ENCODE data around the gene KCNH1.

KCNH1 gene

GRCh38 chr1:210747890-210748289, 386.1 kb downstream of the KCNH1 start:
- no peak for DNase-seq

DNA sequence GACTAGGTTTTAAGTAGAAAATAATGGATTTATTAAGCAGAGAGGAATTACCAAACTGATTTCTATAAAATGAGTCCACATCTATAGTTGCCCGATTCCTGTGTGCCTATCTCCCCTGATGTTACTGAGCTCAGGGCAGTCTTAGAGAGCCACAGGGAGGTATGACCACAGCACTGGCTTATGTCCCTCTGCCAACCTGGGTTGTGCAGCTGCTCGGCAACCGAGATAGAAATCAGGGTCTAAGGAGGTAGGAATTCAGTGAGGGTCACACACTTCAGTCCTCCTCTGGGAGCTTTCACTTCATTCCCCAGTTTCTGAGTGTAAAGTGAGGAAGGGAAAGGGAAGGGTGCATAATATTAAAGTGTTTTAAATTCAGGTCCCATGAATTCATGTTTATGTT, 386.8 kb downstream of the KCNH1 start:
- DNase-seq, result no peak

DNA sequence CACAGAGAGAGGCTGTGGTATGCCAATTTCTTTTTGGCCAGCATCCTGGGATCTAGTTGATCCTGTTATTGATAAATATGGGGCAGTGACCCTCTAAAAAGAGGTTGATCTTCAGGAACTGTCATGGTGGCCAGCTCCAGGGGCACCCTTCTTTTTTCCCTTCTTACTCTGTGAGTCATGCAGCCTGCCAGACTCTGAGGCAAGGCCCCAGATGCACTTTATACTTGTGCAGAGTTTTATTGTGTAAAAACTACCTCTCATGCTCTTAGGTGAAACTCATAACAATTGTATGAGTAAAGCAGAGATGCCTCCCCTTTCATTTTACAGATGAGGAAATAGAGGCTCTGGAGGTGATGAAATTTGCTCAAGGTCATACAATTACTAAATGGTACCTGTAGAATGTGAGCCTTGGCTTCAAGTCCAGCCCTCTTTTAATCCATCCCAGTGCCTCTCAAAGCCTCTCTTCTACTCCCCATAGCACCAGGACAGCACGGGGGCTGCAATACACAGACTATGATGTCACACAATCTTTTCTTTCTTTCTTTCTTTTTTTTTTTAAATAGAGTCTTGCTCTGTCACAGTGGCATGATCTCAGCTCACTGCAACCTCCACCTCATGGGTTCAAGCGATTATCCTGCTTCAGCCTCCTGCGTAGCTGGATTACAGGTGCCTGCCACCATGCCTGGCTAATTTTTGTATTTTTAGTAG, 387.8 kb downstream of the KCNH1 start:
- no peak for DNase-seq

DNA sequence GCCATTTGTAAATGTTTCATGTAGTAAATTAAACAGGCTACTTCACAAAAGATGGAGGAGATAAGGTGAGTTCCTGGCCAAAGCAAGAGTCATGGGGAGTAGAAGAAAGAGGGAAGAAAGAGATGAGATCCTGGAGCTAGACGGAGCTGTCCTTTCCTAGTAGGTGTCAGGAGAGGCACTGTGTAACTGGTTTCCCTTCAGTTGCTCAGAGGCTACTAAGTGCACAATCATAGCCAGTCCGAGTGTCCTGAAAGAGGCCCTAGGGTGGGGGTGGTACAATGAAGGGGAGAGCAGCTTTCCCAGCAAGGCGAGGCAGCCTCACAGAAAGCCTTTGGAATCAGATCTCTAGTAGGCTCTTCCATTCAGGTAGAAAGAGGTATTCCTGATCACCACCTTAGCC, 390.9 kb downstream of the KCNH1 start:
- DNase-seq, result no peak

- no peak for DNase-seq
Observed at GRCh38 chr1:210741564-210741963, 392.4 kb downstream of the KCNH1 start.

DNA sequence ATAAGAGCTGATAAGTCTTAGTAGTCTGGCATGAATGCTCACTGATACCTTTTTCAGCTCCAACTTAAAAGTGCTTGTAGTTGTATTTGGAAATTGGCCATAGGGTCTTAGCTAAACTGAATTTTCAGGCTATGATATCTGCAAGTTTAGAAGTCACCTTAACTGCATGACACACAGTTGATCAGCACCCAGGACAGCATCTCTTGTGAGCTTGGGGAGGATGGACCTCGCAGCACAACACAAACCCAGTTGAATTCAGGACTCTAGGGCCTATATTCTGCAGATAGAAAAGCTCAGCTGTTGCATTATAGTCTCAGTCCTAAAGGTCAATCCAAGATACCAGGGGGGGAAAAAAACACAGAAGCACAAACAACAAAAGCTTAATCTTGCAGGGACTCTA, 394.3 kb downstream of the KCNH1 start:
- no peak for DNase-seq

DNA sequence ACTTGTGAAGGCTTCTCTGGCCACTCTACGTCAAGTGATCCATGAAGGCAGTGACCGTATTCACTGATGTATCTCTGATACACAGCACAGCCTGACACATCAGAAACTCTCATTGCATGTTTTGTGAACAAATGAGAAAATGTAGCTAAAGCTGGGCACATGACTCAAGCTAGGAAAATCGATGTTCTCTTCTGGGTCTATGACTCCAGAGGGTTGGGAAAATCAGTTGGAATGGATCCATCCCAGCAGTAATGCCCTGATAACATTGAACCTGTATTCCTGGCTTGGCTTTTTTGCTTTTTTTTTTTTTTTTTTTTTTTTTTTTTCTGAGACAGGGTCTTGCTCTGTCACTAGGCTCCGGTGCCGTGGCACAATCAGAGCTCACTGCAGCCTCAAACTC, 395.7 kb downstream of the KCNH1 start:
- DNase-seq, result no peak

DNA sequence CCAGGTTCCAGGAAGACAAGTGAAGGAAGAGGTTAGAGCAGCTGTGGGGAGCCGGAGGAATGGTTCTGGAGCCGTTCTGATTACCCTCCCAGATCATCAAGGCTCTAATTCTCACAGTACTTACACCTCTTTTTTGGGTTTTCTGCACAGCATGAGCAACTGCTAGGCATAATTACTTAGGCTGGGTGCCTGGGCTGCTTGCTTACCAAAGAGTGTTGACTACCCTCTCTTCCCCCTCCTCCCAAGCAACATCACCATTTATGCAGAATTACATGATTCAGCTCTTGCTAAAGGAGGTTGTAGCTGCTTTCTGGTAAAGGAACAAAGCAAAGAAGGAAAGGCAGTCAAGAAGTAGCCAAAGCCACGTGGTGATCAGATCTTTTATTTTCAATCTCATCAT, 397.2 kb downstream of the KCNH1 start:
- no peak for DNase-seq

DNA sequence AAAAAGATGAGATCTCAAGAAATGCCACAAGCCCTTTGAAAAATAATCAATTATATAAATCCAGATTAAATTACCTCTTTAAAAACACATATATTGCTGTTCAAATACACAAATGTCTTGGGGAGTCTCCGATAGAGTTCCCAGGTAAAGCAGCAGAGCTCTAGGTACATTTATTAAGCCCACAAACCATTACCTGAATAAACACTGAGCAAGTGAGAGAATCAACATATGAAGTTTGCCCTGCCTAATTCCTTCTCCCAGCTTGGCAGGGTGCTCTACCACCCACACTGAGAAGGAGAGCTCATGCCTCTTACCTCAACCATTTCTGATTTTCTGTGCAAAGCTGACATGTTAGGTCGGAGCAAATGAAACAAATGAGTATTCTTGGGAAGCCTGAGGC, 402.4 kb downstream of the KCNH1 start:
- DNase-seq, result no peak

DNA sequence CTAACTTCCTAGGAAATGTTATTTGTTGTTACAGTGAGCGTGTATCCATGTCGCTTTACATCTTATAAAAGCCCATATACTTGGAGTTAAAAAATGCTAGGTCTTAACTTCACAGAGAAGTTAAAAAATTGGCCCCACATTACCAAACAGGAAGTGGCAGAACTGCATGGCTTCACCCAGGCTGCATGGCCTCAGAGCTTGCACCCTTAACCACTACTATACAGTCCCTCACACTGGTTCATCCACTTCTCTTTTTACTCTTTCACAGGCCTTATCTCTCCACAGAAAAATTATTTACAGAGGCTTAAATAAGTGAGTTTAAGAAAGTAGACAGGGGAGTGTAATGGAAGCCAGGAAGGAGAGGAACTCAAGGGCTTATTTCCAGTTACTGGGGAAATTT, 402.8 kb downstream of the KCNH1 start:
- DNase-seq, result no peak

GRCh38 chr1:210730023-210730422, 403.9 kb downstream of the KCNH1 start:
- no peak for DNase-seq

DNA sequence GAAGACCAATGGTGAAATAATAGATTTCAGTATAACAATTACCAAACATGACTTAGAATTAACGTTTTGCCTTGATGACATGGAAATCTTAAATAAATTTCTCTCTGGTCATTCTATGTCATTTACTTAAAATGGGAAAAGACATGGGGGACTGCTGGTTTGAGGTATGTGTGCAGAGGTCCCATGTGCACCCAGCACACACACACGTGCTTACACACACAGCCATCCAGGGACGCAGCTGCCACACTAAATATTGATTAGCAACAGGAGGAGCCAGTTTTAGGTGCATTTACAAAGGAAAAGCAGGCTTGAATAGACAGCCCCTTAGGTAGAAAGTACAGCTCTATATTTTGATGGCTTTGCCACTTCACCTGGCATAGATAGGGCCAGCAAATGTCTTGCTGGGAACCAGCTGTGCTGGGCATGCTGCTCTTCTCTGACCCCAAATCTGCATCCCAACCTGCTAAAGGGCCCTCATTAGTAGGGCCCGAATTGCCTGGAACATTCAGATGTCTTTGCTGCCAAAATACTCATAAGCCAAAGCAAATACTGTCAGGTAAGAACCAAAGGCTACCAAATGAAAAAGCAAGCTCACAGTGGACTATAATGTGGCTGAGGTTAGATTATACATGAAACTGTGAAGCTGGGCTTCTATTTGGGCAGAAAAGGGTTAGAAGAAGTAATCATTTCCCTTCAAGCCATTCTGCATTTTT, 405.4 kb downstream of the KCNH1 start:
- DNase-seq, result no peak

DNA sequence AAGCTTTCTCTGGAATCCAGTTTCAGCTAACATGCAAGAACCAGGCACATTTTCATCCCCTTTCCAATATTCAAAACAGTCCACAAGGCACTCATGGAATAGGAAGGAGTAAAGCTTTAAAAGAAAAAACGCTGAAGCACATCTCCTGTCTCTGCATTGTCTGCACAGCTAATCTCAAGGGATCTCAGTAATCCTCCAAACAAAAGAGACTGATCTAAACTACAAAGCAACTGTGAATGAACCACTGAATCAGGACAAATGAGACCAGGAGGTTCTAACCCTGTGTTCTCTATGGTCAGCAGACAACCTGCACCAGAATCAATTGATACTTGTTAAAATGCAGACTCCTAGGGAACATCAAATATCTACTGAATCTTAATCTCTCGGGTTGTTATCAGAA, 406.2 kb downstream of the KCNH1 start:
- DNase-seq, result no peak

DNA sequence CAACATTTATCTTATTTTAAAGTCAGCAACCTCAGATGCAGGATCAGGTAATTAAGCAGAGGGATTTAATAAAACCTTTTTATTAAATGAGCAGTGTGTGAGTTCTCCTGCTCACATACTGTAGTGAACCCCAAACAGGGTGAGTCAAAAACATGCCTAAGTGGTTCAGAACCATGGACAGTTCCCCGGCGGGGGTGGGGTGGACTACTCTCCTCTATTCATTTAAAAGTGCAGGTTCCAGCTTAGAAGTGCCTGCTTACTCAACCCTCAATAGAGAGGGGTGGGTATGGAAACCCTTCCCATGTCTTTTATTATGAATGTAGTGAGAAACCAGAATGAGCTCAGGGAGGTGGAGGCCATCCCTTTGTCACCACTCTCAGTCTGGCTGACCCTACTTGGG, 407.3 kb downstream of the KCNH1 start:
- DNase-seq, result no peak

DNA sequence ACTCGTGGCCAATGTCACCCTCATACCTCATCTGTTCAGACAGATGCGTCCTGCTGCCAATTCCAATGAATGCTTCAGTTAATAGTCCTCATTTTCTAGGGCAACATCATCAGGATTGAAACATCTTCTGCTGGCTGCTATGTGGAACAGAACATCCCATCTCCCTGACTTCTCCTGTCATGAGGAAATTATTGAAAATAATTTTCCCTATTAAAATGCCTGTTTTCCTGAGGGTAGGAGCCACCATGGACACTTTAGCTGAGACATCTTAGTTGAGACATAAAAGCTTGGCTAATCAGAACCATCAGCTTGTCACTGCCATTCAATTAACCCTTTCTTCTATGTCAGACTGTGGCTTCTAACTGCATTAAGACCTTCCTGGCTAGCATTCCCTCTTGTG, 409.2 kb downstream of the KCNH1 start:
- no peak for DNase-seq

GRCh38 chr1:210723646-210724045, 410.3 kb downstream of the KCNH1 start:
- no peak for DNase-seq

DNA sequence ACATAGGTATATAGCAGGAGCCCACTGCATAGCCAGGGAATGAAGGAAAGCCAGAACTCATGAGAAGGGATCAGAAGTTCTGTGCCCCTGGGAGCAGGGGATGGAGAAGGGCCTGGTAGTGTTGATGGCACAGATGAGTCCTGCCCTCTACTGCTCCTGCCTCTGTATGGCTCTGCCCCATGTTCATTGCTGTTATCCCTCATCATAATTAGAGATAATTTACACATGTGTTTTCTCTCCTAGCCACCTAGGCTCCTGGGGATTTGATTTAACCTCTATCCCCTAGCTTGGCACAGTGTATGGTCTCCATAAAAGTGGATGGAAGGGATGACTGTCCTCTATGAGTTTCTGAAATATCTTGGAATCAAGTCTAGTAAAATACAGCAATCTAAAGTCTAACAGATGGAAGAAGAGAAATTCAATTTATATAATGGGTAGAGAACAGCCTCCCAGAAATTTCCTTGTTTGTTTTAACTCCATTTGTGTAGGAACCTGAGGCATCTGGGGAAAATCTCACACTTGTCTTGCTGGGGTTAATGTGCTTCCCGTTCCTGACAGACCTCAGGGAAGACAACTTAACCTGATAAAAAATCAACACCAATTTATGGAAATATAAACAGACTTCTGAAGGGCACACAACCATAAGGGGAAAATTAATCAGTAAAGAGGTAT, 411.4 kb downstream of the KCNH1 start:
- DNase-seq, result no peak

- DNase-seq, result no peak
Observed at GRCh38 chr1:210715072-210715471, 418.9 kb downstream of the KCNH1 start.

- DNase-seq, result no peak
Observed at GRCh38 chr1:210711825-210712612, 421.9 kb downstream of the KCNH1 start.

DNA sequence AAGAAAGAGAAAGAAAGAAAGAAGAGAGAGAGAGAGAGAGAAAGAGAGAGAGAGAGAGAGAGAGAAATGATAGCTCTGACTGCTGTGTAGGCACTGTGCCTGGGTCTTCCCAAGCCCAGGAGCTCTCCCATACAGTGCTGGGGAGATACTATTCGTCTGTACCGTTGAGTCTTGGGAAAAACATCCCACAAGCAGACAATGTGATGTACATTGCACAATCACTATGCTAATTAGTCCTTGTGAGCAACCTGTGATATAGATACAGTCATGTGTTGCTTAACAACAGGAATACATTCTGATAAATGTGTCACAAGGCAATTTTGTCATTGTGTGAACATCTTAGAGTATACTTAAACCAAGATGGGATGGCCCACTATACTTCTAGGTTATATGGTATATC, 424.2 kb downstream of the KCNH1 start:
- no peak for DNase-seq

- DNase-seq, result no peak
Observed at GRCh38 chr1:210707300-210708240, 426.4 kb downstream of the KCNH1 start.

DNA sequence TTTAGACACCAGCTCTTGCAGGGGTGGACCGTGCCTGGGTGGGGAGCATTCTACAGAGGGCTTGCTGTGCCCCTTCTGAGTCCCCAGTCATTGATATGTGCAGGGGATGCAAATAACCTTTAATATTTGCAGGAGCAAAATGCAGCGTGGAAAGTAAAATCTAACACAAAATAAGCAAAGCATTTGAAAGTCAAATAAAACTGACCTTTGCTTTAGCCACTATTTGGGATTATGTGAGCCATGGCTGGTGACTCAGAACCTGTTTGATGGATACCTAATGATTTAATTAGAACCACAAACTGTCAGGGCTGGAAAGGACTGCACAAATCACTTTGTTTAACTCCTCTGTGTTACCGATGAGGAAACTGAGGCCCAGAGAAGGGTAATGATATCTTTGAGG, 427.7 kb downstream of the KCNH1 start:
- no peak for DNase-seq
